Measurements from ENCODE around the gene MCRIP1. TPM values are rescaled to one million over a fixed set of nuclear protein-coding genes. Genes with fewer than 3 reads are reported as not detected.

The MCRIP1 gene
- total and polyA plus RNA-seq, 11 donors: 74.8 to 266 (median 105) TPM

DNA sequence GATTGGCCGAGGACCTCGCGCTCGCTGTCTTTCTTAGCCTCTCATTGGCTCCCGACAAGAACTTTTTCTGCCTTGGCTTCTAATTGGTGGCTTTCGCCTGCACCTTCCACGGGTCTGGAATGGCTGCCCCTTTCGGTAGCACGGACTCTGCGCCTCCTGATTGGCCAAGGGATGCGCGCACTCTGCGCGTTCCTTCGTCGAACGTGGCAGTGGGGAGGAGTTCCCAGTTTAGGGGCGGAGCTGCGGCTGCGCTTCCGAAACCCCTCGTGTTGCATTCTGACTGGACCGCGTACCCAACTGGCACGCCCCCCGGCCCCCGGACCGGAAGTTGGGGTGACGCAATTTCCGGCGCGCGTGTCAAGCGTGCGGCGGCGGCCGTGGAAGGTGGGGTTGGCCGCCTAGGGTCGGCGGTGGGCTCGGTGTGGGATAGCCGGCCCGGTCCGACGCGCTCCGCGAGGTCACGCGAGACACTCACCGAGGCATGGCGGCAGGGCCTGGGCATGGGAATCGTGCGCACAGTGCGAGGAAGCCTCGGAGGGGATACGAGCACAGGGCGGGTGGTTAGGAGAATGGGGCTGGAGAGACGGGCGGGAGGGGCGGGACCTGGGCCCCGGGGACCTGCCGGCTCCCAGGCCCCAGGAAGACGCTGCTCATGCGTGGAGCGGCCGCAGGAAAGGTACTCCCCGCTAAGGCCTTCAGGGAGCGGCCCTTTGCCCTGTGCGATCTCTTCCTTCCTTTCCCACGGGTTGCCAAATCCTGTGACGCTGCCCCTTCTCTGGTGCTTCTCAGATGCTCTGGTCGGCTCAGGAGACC lies 27.9 kb upstream of the MCRIP1 start:
- H3K27ac ChIP-seq: peak overlapping the region; percentile 75 to 99 (median 95)
- DNase-seq (peak; percentile 99 to 100 (median 99)), ATAC-seq (peak; percentile 94 to 99 (median 98))
- H3K36me3 ChIP-seq: peaks cover 0 to 55% (median 24%) of the 10 kb centered on the region in 9 donors
- no peaks in the 10 kb centered on the region for H3K9me3 ChIP-seq
- 0% methylated on average over 8 to 74 of the region's 74 CpGs for WGBS, 4 donors
- intact Hi-C loops (cut with DNase I): loop anchor here in 4 of 10 donors (1.0 to 10.0 kb wide), 6 partner anchors 28 to 346 kb away; partner anchors contain the start of genes CENPX (in 2 of the 4), LRRC45 (in 2 of the 4), ACTG1 (in 1 of the 4) and MCRIP1 (in 1 of the 4)
- peaks cover 11 to 60% (median 42%) of the 10 kb centered on the region in 12 donors for H3K4me1 ChIP-seq
- H3K4me3 ChIP-seq: peak overlapping the region; percentile 54 to 99 (median 81)
- TF ChIP-seq, protein P1, sequence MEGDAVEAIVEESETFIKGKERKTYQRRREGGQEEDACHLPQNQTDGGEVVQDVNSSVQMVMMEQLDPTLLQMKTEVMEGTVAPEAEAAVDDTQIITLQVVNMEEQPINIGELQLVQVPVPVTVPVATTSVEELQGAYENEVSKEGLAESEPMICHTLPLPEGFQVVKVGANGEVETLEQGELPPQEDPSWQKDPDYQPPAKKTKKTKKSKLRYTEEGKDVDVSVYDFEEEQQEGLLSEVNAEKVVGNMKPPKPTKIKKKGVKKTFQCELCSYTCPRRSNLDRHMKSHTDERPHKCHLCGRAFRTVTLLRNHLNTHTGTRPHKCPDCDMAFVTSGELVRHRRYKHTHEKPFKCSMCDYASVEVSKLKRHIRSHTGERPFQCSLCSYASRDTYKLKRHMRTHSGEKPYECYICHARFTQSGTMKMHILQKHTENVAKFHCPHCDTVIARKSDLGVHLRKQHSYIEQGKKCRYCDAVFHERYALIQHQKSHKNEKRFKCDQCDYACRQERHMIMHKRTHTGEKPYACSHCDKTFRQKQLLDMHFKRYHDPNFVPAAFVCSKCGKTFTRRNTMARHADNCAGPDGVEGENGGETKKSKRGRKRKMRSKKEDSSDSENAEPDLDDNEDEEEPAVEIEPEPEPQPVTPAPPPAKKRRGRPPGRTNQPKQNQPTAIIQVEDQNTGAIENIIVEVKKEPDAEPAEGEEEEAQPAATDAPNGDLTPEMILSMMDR (IDR thresholded peaks at IDR 0.05): peak in 6 of 12 donors; percentile 8 to 32 (median 18)
- peak; percentile 77 to 86 for TF ChIP-seq POLR2A (IDR thresholded peaks at IDR 0.05)
- H3K27me3 ChIP-seq: no peaks in the 10 kb centered on the region

DNA sequence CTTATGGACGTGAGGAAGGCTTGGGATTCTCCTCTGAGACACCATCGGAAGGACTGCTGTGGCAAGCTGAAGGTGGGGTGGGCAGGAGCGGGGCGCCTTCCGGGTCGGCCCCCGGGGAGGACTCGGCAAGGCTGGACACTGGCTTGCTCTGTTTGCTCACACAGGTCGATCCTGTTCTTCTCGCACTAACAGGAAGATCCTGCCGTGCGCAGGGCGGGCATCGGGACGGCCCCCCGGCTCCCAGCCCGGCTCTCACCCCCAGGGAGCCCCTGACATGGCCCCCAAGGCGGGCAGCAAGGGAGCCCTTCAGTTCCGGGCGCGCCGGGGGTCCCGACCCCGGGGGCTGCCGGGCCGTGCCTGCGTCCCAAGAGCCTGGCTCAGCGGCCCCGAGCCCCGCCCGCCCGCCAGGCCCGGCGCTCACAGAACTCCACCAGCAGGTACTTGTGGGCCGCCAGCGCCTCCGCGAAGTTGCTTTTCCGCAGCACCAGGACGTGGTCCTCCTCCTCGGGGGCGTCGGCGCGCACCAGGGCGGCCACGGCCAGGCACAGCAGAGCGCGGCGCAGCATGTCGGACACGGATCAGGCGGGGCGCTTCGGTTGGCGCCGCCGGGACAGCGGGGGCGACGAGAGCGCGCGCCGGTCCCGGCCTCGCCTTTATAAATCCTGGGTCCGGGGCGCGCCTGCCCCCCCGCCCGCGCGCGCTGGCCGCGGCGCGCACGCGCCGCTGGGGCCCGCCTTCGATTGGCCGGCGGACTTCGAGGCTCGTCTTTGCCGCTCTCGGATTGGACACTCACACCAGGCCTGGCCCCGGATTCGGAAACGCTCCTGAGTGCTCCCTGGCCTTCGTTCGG lies 27.0 kb upstream of the MCRIP1 start, which contains the start of gene P4HB:
P4HB (minus strand) TSS at position 630 of the 850 bp plus-strand sequence; CDS start at position 566, 64 bp downstream.
- Histone ChIP-seq H3K4me1 (peaks cover 11 to 63% (median 42%) of the 10 kb centered on the region in 12 donors), H3K4me3 (peak within 1 kb of the TSS; percentile 83 to 99 (median 94)), H3K27me3 (no peaks in the 10 kb centered on the region), H3K36me3 (peaks cover 0 to 59% (median 32%) of the 10 kb centered on the region in 9 donors), H3K9me3 (no peaks in the 10 kb centered on the region), H3K27ac (peak within 1 kb of the TSS; percentile 86 to 99 (median 96))
- ATAC-seq (peak in 1 of 4 donors; percentile 0), DNase-seq (peak in 2 of 5 donors; percentile 44 to 75)
- intact Hi-C loops (cut with DNase I): loop anchor here in 4 of 10 donors (1.0 to 10.0 kb wide), 7 partner anchors 27 to 345 kb away; partner anchors contain the start of genes CENPX (in 2 of the 4), LRRC45 (in 2 of the 4), ACTG1 (in 1 of the 4) and MCRIP1 (in 1 of the 4)
- TF ChIP-seq, protein P1 (IDR thresholded peaks at IDR 0.05): no peak
- peak; percentile 11 to 92 for TF ChIP-seq POLR2A (IDR thresholded peaks at IDR 0.05)
- WGBS, 4 donors: 0 to 1% (median 1%) methylated on average over 19 to 95 of the region's 95 CpGs

DNA sequence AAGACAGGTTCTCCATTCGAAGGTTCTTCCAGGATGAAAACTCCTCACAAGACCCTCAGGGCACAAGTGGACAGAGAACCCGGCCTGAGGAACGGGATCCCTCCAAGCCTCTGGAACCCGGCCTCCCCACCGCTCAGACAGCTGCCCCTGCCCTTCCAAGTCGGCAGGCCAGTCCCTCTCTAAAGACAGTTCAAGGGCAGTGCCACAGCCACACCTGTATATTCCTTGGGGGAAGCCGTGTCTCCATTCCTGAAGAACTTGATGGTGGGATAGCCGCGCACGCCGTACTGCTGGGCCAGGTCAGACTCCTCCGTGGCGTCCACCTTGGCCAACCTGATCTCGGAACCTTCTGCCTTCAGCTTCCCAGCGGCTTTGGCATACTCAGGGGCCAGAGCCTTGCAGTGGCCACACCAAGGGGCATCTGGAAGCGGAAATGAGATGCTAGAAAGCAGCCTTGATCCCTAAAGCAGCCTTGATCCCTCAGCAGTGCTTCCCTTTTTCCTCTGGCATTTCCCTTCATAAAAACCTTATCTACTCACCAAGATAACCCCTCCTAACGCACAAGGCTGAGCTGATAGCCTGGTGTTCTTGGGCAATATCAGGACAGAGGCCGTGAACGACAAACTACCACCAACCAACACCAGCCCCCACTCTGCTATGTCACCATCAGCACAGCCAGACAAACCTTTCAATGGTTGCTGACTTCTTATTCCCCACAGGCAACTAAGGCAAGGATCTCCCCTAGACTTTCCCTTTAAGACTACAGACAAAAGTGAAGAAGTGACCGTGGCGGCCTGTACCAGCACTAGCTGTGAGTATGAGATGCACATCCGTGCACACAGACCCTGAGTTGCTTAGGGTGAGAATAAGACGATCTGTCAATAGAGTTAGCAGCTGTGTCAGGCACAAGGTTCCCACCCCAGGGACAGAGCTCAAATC lies 26.1 kb upstream of the MCRIP1 start:
- ATAC-seq (no peak), DNase-seq (no peak)
- H3K36me3 ChIP-seq: peaks cover 0 to 65% (median 41%) of the 10 kb centered on the region in 9 donors
- H3K4me1 ChIP-seq: peaks cover 11 to 63% (median 44%) of the 10 kb centered on the region in 12 donors
- no peak for TF ChIP-seq POLR2A (IDR thresholded peaks at IDR 0.05)
- TF ChIP-seq, protein P1 (IDR thresholded peaks at IDR 0.05): no peak
- peak overlapping the region in 11 of 12 donors; percentile 93 to 99 (median 94) for H3K27ac ChIP-seq
- intact Hi-C loops (cut with DNase I): loop anchor here in 1 of 10 donors (5.0 kb wide), 1 partner anchor 37 kb away; no protein-coding TSS in a partner anchor
- 51 to 55% (median 53%) methylated on average over 22 to 23 of the region's 23 CpGs for WGBS, 4 donors
- peak overlapping the region; percentile 81 to 99 (median 94) for H3K4me3 ChIP-seq
- H3K9me3 ChIP-seq: no peaks in the 10 kb centered on the region
- no peaks in the 10 kb centered on the region for H3K27me3 ChIP-seq

Measured in heart left ventricle (tissue), 16 donors.